ENCODE results near the gene HGD.
"Not testable (repeated sequence)": the region's sequence is repeated elsewhere in the genome, so short reads cannot be mapped to it uniquely, and the experiment has no call there.

Gene HGD

GRCh38 chr3:120638820-120639219 lies 43.2 kb downstream of the HGD start:
- not testable (repeated sequence) for DNase-seq (ENCODE audit: low read depth)

GRCh38 chr3:120637851-120638559 lies 44.0 kb downstream of the HGD start:
- DNase-seq (ENCODE audit: low read depth), result no peak

- DNase-seq (ENCODE audit: low read depth), result no peak
Measured at GRCh38 chr3:120636795-120637401, 45.1 kb downstream of the HGD start.

- no peak for DNase-seq (ENCODE audit: low read depth)
Measured at GRCh38 chr3:120634539-120634938, 47.5 kb downstream of the HGD start.

- no peak for DNase-seq (ENCODE audit: low read depth)
Measured at GRCh38 chr3:120625159-120625586, 56.9 kb downstream of the HGD start.

GRCh38 chr3:120623727-120624093 lies 58.3 kb downstream of the HGD start:
- DNase-seq (ENCODE audit: low read depth), result no peak

GRCh38 chr3:120622870-120623726 lies 58.9 kb downstream of the HGD start:
- DNase-seq (ENCODE audit: low read depth), result no peak

- no peak for DNase-seq (ENCODE audit: low read depth)
Measured at GRCh38 chr3:120622457-120622856, 59.6 kb downstream of the HGD start.

GRCh38 chr3:120616745-120617144 lies 65.3 kb downstream of the HGD start:
- not testable (repeated sequence) for DNase-seq (ENCODE audit: low read depth)

GRCh38 chr3:120615847-120616609 lies 66.0 kb downstream of the HGD start:
- peak; percentile 21 for DNase-seq (ENCODE audit: low read depth)

- no peak for DNase-seq (ENCODE audit: low read depth)
Measured at GRCh38 chr3:120614765-120615164, 67.3 kb downstream of the HGD start.

GRCh38 chr3:120608506-120608905 lies 73.5 kb downstream of the HGD start:
- DNase-seq (ENCODE audit: low read depth), result no peak

- DNase-seq (ENCODE audit: low read depth), result no peak
Measured at GRCh38 chr3:120604784-120605183, 77.3 kb downstream of the HGD start.

- no peak for DNase-seq (ENCODE audit: low read depth)
Measured at GRCh38 chr3:120604382-120604781, 77.7 kb downstream of the HGD start.

GRCh38 chr3:120602682-120603081 lies 79.4 kb downstream of the HGD start:
- no peak for DNase-seq (ENCODE audit: low read depth)

GRCh38 chr3:120601554-120601953 lies 80.5 kb downstream of the HGD start:
- no peak for DNase-seq (ENCODE audit: low read depth)

- DNase-seq (ENCODE audit: low read depth), result no peak
Measured at GRCh38 chr3:120599211-120599610, 82.8 kb downstream of the HGD start.

GRCh38 chr3:120597445-120598049 lies 84.5 kb downstream of the HGD start:
- DNase-seq (ENCODE audit: low read depth), result no peak

- DNase-seq (ENCODE audit: low read depth), result no peak
Measured at GRCh38 chr3:120596853-120597223, 85.2 kb downstream of the HGD start.

GRCh38 chr3:120596116-120596852 lies 85.8 kb downstream of the HGD start, which contains the start of gene NDUFB4:
NDUFB4 (plus strand) TSS chr3:120596336; CDS start chr3:120596360, 24 bp downstream.
- DNase-seq (ENCODE audit: low read depth), result peak; percentile 97

- no peak for DNase-seq (ENCODE audit: low read depth)
Measured at GRCh38 chr3:120595788-120596115, 86.3 kb downstream of the HGD start.

Data from stromal cell of bone marrow (primary cell).